Activated naive CD4-positive, alpha-beta T cell treated with anti-CD3 and anti-CD28 coated beads for 36 hours (primary cell): ENCODE data around the gene PARP15. TPM values are rescaled to one million over a fixed set of nuclear protein-coding genes. Genes with fewer than 3 reads are reported as not detected.

Experiments
- CTCF ChIA-PET: fragments of 350-600 bp; sonication (Branson Sonifier 250); formaldehyde crosslinking; loops from one replicate; lab custom pipeline; 2021; ENCODE audit warnings: antibody characterized with exemption; lab: Charles Lee
- DNase-seq: peaks from one replicate; pipeline ENCODE4 v3.0.0-alpha.2; 2020
- H3K27ac Mint-ChIP-seq: one replicate; pipeline ENCODE4 v1.8.0; 2021; ENCODE audit warnings: mild to moderate bottlenecking, mixed read lengths
- H3K27me3 Mint-ChIP-seq: one replicate; pipeline ENCODE4 v1.8.0; 2021; ENCODE audit warnings: low read depth, mixed read lengths
- H3K36me3 Mint-ChIP-seq: one replicate; pipeline ENCODE4 v1.8.0; 2021; ENCODE audit warnings: low read depth, mixed read lengths
- H3K4me1 Mint-ChIP-seq: one replicate; pipeline ENCODE4 v1.8.0; 2021; ENCODE audit warnings: low read depth, mixed read lengths
- H3K4me3 Mint-ChIP-seq: one replicate; pipeline ENCODE4 v1.8.0; 2021; ENCODE audit warnings: mild to moderate bottlenecking, moderate library complexity, mixed read lengths
- H3K9me3 Mint-ChIP-seq: one replicate; pipeline ENCODE4 v1.8.0; 2021; ENCODE audit warnings: mixed read lengths
- intact Hi-C: fragments of 100-400 bp; cut with micrococcal nuclease; formaldehyde crosslinking; loops from one replicate; pipeline ENCODE4 v1.15.1; 2023
- total RNA-seq, 2 experiments: library from RNA; stranded (reverse); gene quantifications; one replicate each; pipeline ENCODE4 v1.2.3, GENCODE V29; 2021

Gene PARP15
- total RNA-seq, 2 experiments from 2014 or later: 3.6 to 5.1 TPM

DNA sequence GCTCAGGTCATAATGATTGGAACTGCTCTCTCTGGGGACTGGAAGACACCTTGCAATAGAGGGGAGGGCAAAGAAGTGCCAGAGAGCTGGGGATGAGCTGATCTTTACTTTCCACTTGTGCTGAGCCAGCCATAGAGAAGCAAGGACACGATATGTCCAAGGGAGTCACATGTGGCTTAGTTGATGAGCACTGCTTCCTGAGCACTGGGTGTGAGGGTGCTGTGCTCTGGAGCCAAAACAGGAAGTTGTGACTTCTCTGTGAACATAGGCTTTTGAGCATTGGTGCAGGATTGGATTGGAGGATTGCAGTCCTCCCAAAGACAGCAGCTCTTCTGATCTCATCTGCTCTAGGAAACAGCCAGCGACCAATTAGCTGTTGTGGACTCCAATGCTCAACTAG, 109.8 kb downstream of the PARP15 start:
- no peak for DNase-seq
- Mint-ChIP-seq H3K9me3 (no peaks in the 10 kb centered on the region), H3K27ac (no peak overlapping the region), H3K4me1 (peaks cover 22% of the 10 kb centered on the region), H3K4me3 (no peak overlapping the region), H3K27me3 (no peaks in the 10 kb centered on the region), H3K36me3 (peaks cover 33% of the 10 kb centered on the region)
- CTCF ChIA-PET: interaction anchor here (0.6 to 1.1 kb wide), 2 partner anchors 132 to 342 kb away, joined by 3 read pairs; no protein-coding TSS in a partner anchor
- intact Hi-C loops: no loop called here

Other genes starting within 250 kb of the PARP15 start
- gene MIX23, start 194.4 kb upstream of the PARP15 start, total RNA-seq: 10 to 100 TPM; 90.5 to 96.1 TPM
- gene FAM162A, start 193.5 kb upstream of the PARP15 start, total RNA-seq: 100 to 1,000 TPM; 111 to 112 TPM
- gene WDR5B, start 161.6 kb upstream of the PARP15 start, total RNA-seq: 1 to 10 TPM; 2.3 to 2.9 TPM
- 10 to 100 TPM; 45.6 to 45.8 TPM for gene KPNA1, start 62.7 kb upstream of the PARP15 start, total RNA-seq
- 10 to 100 TPM; 20.4 to 21.1 TPM for gene PARP9, start 13.3 kb upstream of the PARP15 start, total RNA-seq
- 10 to 100 TPM; 22.3 to 24.5 TPM for gene DTX3L, start 13.3 kb upstream of the PARP15 start, total RNA-seq
- 10 to 100 TPM; 35.4 to 38.9 TPM for gene PARP14, start 103.2 kb downstream of the PARP15 start, total RNA-seq
- 1 to 10 TPM; 3.0 to 3.2 TPM for gene HSPBAP1, start 216.2 kb downstream of the PARP15 start, total RNA-seq
- 1 to 10 TPM; 1.4 to 1.7 TPM for gene SLC49A4, start 217.4 kb downstream of the PARP15 start, total RNA-seq